Osteocyte (in vitro differentiated cells): ENCODE measurements around the gene CASQ2. TPM values are rescaled to one million over a fixed set of nuclear protein-coding genes. Genes with fewer than 3 reads are reported as not detected.

Source experiments
- DNase-seq: peaks from one replicate; pipeline ENCODE4 v3.0.0; 2021; ENCODE audit warnings: mixed read lengths; ENCODE audit not compliant: unreplicated experiment; ENCODE audit errors: extremely low spot score
- H3K27ac Mint-ChIP-seq: one replicate; pipeline ENCODE4 v1.8.0; 2021; ENCODE audit warnings: mild to moderate bottlenecking, mixed read lengths; ENCODE audit not compliant: unreplicated experiment
- H3K27me3 Mint-ChIP-seq: one replicate; pipeline ENCODE4 v1.8.0; 2021; ENCODE audit warnings: mixed read lengths; ENCODE audit not compliant: unreplicated experiment
- H3K36me3 Mint-ChIP-seq: one replicate; pipeline ENCODE4 v1.8.0; 2021; ENCODE audit warnings: mixed read lengths; ENCODE audit not compliant: unreplicated experiment
- H3K4me1 Mint-ChIP-seq: one replicate; pipeline ENCODE4 v1.8.0; 2021; ENCODE audit warnings: mixed read lengths; ENCODE audit not compliant: unreplicated experiment
- H3K4me3 Mint-ChIP-seq: one replicate; pipeline ENCODE4 v1.8.0; 2021; ENCODE audit warnings: mild to moderate bottlenecking, moderate library complexity, mixed read lengths; ENCODE audit not compliant: unreplicated experiment
- H3K9me3 Mint-ChIP-seq: one replicate; pipeline ENCODE4 v1.8.0; 2021; ENCODE audit warnings: mixed read lengths; ENCODE audit not compliant: unreplicated experiment
- total RNA-seq: library from RNA; stranded (reverse); gene quantifications from 2 replicates; pipeline ENCODE4 v1.2.1, GENCODE V29; 2021
- TF ChIP-seq, protein P1 (sequence below): fragments of 200-600 bp; sonication (generic); IDR thresholded peaks from 2 replicates; pipeline ENCODE4 v1.5.0; 2021; ENCODE audit warnings: antibody characterized with exemption, mild to moderate bottlenecking, moderate library complexity

The CASQ2 gene
- total RNA-seq, 1 donor from 2014 or later: not detected

GRCh38 chr1:115761601-115762302 lies 6.8 kb downstream of the CASQ2 start:
- Mint-ChIP-seq H3K27ac (no peak overlapping the region), H3K4me3 (no peak overlapping the region), H3K9me3 (no peaks in the 10 kb centered on the region), H3K36me3 (no peaks in the 10 kb centered on the region), H3K4me1 (peaks cover 1% of the 10 kb centered on the region), H3K27me3 (peaks cover 36% of the 10 kb centered on the region)
- DNase-seq: no peak
- TF ChIP-seq, protein P1, sequence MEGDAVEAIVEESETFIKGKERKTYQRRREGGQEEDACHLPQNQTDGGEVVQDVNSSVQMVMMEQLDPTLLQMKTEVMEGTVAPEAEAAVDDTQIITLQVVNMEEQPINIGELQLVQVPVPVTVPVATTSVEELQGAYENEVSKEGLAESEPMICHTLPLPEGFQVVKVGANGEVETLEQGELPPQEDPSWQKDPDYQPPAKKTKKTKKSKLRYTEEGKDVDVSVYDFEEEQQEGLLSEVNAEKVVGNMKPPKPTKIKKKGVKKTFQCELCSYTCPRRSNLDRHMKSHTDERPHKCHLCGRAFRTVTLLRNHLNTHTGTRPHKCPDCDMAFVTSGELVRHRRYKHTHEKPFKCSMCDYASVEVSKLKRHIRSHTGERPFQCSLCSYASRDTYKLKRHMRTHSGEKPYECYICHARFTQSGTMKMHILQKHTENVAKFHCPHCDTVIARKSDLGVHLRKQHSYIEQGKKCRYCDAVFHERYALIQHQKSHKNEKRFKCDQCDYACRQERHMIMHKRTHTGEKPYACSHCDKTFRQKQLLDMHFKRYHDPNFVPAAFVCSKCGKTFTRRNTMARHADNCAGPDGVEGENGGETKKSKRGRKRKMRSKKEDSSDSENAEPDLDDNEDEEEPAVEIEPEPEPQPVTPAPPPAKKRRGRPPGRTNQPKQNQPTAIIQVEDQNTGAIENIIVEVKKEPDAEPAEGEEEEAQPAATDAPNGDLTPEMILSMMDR: no peak

- H3K9me3 Mint-ChIP-seq: no peaks in the 10 kb centered on the region
- DNase-seq: no peak
- no peak overlapping the region for H3K4me3 Mint-ChIP-seq
- no peak overlapping the region for H3K27ac Mint-ChIP-seq
- TF ChIP-seq, protein P1: no peak
- H3K36me3 Mint-ChIP-seq: no peaks in the 10 kb centered on the region
- H3K27me3 Mint-ChIP-seq: peaks cover 24% of the 10 kb centered on the region
- H3K4me1 Mint-ChIP-seq: peaks cover 15% of the 10 kb centered on the region
Observed at GRCh38 chr1:115757856-115758255, 10.7 kb downstream of the CASQ2 start.

DNA sequence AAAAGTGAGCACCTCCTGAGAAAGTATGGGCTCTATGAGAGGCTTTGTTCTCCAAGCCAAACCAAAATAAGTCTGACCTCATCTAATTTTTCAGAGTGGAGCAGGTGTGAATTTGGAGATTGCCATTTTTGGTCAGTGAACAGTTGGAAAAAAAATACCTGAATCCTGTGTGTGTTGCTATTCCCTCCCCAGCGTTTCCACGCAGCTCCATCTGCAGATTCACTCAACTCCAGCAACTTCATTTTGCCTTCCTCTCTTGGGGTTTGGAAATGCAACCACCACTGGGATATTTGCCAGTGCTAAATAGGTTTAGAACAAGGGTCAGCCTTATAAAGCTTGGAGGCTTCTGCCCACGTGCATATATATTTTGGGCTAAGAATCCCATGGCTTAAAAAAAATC lies 11.2 kb downstream of the CASQ2 start:
- H3K4me3 Mint-ChIP-seq: no peak overlapping the region
- peaks cover 15% of the 10 kb centered on the region for H3K4me1 Mint-ChIP-seq
- peaks cover 23% of the 10 kb centered on the region for H3K27me3 Mint-ChIP-seq
- no peak overlapping the region for H3K27ac Mint-ChIP-seq
- H3K36me3 Mint-ChIP-seq: no peaks in the 10 kb centered on the region
- no peaks in the 10 kb centered on the region for H3K9me3 Mint-ChIP-seq
- DNase-seq: no peak
- TF ChIP-seq, protein P1: no peak

- Mint-ChIP-seq H3K4me1 (peaks cover 15% of the 10 kb centered on the region), H3K9me3 (no peaks in the 10 kb centered on the region), H3K36me3 (no peaks in the 10 kb centered on the region), H3K4me3 (no peak overlapping the region), H3K27ac (no peak overlapping the region), H3K27me3 (peaks cover 27% of the 10 kb centered on the region)
- peak; percentile 59 for DNase-seq
- TF ChIP-seq, protein P1: no peak
Observed at GRCh38 chr1:115755456-115756370, 12.8 kb downstream of the CASQ2 start.

GRCh38 chr1:115753830-115754229 lies 14.7 kb downstream of the CASQ2 start:
- H3K4me3 Mint-ChIP-seq: no peak overlapping the region
- peak; percentile 48 for DNase-seq
- no peaks in the 10 kb centered on the region for H3K36me3 Mint-ChIP-seq
- H3K27ac Mint-ChIP-seq: no peak overlapping the region
- H3K9me3 Mint-ChIP-seq: no peaks in the 10 kb centered on the region
- peaks cover 15% of the 10 kb centered on the region for H3K4me1 Mint-ChIP-seq
- H3K27me3 Mint-ChIP-seq: peaks cover 21% of the 10 kb centered on the region
- TF ChIP-seq, protein P1: no peak
